ENCODE results near the gene ITGAX.
"Not testable (repeated sequence)": the region's sequence is repeated elsewhere in the genome, so short reads cannot be mapped to it uniquely, and the experiment has no call there.

ITGAX gene

GRCh38 chr16:31410082-31410481, 55.1 kb downstream of the ITGAX start:
- no peak for DNase-seq (ENCODE audit: low spot score)

DNA sequence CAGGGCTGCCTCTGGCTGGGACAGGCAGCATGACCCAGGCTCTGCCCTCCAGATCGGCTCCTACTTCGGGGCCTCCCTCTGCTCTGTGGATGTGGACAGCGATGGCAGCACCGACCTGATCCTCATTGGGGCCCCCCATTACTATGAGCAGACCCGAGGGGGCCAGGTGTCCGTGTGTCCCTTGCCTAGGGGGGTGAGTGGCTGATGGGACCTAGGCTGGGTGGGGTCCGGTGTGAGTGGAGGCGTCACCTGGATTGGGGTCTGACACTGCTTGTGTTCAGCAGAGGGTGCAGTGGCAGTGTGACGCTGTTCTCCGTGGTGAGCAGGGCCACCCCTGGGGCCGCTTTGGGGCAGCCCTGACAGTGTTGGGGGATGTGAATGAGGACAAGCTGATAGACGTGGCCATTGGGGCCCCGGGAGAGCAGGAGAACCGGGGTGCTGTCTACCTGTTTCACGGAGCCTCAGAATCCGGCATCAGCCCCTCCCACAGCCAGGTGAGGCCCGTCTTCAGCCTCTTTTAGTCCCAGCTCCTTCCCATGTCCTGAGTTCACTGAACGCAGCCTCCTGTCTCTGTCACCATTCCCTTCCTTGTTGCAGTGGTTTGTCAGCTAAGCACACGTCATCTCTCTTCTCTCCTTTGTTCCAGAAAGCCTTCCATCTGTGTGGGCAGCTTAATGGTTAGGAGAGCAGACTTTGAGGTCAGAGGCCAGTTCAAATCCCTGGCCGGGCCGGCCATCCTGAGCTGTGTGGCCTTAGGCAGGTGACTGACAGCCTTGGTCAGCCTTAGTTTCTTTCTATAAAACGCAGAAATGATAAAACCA, 56.3 kb downstream of the ITGAX start:
- no peak for DNase-seq (ENCODE audit: low spot score)

DNA sequence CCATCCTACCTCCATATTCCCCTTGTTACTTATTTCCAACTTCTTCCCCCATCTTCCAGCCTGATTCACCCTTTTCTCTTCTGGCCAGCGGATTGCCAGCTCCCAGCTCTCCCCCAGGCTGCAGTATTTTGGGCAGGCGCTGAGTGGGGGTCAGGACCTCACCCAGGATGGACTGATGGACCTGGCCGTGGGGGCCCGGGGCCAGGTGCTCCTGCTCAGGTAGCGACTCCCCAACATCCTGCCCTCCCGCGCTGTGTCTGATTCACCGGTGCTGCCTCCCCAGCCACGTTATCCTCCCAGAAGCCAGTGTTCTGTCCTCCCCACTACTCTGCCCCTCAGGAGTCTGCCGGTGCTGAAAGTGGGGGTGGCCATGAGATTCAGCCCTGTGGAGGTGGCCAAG, 57.8 kb downstream of the ITGAX start:
- no peak for DNase-seq (ENCODE audit: low spot score)

DNA sequence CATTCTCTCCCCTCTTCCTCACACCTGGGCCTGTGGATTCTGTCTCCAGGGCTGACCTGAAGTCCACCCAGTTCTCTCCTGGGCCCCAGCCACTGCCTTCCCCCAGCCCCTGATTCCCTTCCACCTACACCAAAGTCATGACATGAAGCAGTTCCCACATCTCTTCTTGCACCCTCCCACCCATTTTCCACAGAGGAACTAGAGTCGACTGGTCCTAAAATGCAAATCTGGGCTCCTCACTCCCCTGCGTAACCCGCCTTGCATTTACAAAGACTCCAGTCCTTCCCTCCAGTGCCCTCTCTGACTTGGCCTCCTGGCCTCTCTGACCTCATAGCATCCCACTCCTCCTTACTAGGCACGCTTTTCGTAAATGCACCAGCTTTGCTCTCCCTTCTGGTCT, 58.4 kb downstream of the ITGAX start:
- DNase-seq (ENCODE audit: low spot score) = no peak

GRCh38 chr16:31413943-31414342, 59.0 kb downstream of the ITGAX start:
- DNase-seq (ENCODE audit: low spot score) = no peak

DNA sequence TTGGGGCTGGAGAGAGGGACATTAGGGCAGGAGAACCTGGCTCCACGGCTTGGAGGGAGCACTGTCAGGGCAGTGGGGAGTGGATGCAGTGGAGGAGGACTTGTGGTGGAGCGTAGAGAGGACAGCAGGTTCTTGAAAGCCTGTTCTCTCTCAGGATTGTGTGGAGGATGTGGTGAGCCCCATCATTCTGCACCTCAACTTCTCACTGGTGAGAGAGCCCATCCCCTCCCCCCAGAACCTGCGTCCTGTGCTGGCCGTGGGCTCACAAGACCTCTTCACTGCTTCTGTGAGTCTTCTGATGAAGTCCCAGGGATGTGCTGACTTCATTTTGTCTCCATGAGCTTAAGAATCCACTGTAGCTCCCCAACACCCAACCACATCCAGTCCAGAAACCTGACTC, 59.7 kb downstream of the ITGAX start:
- DNase-seq (ENCODE audit: low spot score) = no peak

DNA sequence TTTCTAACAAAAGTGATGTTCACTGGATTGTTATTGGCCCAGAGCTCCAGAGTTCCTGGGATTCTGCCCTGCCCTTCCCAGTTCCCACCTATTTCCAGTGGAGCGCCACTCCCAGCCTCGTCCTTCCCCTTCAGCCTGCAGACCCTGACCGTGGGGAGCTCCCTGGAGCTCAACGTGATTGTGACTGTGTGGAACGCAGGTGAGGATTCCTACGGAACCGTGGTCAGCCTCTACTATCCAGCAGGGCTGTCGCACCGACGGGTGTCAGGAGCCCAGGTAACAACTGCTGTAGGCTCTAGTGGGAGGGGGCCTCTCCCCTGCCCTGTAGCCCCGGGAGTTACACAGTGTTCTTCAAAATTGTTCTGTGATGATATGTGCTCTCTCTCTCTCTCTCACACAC, 61.4 kb downstream of the ITGAX start:
- no peak for DNase-seq (ENCODE audit: low spot score)

GRCh38 chr16:31417036-31417435, 62.1 kb downstream of the ITGAX start:
- DNase-seq (ENCODE audit: low spot score) = not testable (repeated sequence)

DNA sequence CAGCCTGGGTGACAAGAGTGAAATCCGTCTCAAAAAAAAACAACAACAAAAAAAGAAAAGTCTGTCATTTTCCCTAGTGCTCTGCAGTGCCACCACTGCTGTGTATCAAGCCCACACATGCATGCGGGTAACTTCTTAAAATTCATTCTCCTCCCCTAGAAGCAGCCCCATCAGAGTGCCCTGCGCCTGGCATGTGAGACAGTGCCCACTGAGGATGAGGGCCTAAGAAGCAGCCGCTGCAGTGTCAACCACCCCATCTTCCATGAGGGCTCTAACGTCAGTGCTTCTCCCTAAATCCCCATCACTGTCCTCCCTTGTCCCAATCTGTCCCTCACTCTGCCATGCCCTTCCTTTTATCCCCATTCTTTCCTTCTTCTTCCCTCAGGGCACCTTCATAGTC, 62.9 kb downstream of the ITGAX start:
- DNase-seq (ENCODE audit: low spot score) = no peak

GRCh38 chr16:31420037-31420436, 65.1 kb downstream of the ITGAX start:
- no peak for DNase-seq (ENCODE audit: low spot score)

DNA sequence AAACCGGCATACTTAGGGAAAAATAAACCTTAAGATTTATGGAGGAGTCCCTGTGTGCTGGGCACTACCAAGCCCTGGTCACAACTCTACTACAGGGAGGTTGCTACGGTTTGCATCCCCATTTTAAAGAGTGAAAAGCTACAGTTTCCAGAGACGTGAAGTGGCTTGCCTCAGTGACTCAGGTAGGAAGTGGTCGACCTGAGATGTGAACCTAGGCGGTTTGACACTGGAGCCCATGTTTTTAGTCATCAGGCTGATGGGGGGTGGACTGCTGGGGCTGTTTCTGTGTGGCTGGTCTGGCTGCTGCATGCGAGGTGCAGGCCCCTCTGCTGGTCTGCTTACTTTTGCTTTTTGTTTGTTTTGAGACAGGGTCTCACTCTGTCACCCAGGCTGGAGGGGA, 66.6 kb downstream of the ITGAX start:
- DNase-seq (ENCODE audit: low spot score) = no peak

GRCh38 chr16:31423241-31423640, 68.3 kb downstream of the ITGAX start:
- DNase-seq (ENCODE audit: low spot score) = no peak

DNA sequence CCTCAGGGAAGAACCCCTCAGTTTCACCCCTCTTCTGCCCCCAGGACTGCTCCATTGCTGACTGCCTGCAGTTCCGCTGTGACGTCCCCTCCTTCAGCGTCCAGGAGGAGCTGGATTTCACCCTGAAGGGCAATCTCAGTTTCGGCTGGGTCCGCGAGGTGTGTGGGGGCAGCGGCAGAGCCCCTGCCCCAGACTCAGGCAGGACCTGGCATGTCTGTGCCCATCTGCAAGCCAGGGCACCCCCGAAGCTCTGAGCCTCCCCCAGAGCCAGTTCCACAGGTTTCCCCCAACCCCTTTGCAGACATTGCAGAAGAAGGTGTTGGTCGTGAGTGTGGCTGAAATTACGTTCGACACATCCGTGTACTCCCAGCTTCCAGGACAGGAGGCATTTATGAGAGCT, 68.8 kb downstream of the ITGAX start:
- no peak for DNase-seq (ENCODE audit: low spot score)

GRCh38 chr16:31427441-31428278, 72.7 kb downstream of the ITGAX start:
- peak; percentile 64 for DNase-seq (ENCODE audit: low spot score)

- DNase-seq (ENCODE audit: low spot score) = no peak
These were observed 73.3 kb downstream of the ITGAX start, which contains the start of gene COX6A2 for GRCh38 chr16:31428279-31428597. Gene COX6A2 (minus strand): TSS chr16:31428360. CDS start chr16:31428325, 35 bp downstream.

DNA sequence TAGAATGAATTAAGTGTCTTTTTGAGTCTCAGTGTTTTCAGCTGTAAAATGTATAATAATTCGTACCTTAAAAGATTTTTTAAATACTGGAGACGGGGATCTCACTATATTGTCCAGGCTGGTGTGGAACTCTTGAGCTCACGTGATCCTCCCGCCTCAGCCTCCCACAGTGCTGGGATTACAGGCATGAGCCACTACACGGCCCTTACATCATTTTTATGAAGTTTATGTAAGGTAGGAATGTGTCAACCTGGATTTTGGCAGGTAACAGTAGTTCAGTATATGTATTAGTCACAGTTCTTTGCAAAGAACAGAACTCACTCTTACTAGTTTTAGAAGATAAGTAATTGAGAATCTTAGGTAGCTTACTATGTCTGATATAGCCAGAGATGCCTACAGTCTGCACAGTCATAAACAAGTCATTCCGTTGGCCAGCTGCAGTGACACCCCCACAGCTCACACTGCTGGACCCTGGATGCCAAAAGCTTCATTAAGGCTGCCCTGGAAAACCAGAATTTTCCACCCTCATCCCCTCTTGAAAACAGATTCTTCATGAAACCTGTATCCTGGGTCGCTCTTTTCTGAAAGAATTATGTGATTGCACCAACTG, 73.8 kb downstream of the ITGAX start:
- no peak for DNase-seq (ENCODE audit: low spot score)

- DNase-seq (ENCODE audit: low spot score) = no peak
These were observed 74.3 kb downstream of the ITGAX start for GRCh38 chr16:31429314-31429713.

DNA sequence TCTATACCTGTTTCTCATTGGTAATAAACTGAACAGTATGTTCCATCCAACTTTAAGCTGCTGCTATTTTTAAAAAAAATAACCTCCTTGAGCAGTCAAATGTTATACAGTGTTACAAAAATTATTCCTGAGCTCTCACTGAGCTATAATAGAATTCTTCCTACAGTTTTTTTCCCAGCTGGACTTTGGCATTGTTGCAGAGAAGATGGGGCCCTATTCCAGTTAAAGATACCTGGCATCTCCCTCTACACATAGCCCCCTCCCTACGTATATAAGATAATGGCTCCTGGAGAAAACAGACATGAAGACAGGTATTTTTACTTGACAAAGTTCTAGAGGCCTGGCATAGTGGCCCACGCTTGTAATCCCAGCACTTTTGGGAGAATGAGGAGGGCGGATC, 74.8 kb downstream of the ITGAX start:
- DNase-seq (ENCODE audit: low spot score) = no peak

DNA sequence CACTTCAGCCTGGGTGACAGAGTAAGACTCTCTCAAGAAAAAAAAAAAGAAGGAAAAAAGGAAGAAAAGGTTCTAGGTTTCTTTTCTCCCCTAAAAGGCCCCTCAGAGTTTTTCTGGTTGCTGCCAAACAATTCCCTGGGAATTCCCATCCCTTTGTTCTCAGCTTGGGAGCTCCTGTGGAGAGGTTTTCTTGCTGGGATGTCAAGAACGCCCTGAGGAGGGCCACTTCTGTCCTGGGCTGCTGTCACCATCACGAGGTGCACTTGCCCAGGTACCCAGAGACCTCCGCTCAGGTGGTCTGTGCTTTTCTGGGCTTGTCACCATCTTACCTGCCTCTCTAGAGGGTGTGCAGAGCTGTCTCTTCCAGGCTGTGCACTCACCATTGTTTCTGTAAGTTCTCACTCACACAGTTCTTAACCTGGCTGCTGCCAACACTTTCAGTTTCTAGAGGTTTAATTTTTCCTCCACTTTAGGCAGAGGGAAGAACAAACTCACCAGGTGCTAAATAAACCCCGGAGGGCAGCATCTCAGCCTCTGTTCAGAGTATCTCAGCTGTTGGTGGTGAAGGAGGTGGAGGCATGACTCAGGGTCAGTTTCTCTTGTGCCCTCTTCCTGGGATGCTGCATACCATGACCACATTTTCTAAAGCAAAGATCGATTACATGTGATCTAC, 75.5 kb downstream of the ITGAX start:
- no peak for DNase-seq (ENCODE audit: low spot score)
